GM18517 (cell line): ENCODE measurements around the gene CFAP92.

Experiments used
- ATAC-seq: cut with Tn5 transposase; IDR thresholded peaks from one replicate; pipeline ENCODE4 v1.9.1; 2021; ENCODE audit warnings: mild to moderate bottlenecking, moderate library complexity; ENCODE audit not compliant: unreplicated experiment

Gene CFAP92, protein sequence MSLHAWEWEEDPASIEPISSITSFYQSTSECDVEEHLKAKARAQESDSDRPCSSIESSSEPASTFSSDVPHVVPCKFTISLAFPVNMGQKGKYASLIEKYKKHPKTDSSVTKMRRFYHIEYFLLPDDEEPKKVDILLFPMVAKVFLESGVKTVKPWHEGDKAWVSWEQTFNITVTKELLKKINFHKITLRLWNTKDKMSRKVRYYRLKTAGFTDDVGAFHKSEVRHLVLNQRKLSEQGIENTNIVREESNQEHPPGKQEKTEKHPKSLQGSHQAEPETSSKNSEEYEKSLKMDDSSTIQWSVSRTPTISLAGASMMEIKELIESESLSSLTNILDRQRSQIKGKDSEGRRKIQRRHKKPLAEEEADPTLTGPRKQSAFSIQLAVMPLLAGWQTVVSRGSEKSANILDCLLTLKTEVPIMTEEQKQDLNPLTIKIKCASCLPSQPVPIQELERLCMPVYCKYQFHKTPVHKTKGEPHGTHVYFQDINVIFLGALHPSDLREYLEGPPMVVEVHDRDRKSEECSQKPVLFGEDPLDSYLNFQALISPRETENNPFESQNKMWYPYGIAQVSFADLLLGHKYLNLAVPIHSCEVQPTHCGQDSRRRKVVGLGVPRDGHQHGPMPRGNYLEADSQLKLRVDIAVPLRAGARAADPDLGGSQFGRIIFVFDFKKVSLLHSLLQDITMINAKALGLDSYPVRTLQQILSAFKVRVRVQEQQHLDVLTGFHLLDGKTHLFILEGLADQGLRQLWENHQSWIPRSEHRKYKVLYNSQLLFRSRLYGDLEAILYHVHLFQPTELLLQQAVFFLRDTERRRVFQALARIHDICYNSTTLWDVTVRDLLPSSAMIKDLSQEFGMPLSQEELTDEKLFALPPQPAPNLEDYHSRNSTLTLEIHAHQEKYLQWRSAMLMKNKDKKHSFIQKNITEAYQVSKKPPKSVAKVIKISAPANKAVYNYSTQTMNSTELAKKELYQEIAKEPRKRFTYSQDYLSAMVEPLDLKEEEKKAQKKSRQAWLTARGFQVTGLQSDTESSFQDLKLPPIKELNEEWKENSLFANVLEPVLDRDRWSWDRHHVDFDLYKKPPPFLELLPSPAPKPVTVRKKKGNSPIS

DNA sequence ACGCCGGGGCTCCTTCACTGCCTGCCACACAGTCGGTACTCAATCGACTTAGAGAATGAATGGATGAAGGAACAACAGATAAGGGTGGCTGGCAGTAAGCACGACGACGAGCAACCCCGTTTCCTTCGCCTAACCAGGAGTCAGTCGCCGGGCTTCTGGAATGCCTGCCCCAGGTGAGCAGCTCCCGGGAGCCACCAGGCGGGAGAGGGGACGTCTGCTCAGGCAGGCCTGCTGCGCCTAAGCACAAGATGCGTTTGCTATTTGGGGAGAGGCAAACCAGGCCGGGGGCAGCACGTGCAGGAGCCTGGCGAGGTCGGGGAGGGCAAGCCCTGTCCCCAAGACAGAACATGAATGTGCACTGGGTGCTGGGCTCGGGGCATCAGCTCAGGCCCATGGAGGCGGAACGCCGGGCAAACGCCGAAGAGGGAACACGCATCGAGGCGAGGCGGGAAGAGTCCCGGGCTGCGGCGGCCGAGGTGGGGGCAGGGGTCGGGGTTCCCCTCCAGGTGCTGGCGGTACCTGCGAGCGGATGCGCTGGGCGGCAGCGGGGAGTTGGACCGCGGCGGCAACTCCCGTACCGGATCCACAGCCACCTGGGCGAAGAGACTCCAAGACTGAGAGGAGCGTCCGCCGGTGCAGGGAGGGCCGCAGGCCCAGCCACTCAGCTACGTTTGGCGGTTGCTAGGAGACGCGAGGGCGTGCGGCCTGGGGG lies at the start of gene CFAP92:
Gene CFAP92 (minus strand): TSS at position 616 of the 712 bp plus-strand sequence. CDS start 772 bp downstream, outside the sequence.
- ATAC-seq: peak; percentile 61

DNA sequence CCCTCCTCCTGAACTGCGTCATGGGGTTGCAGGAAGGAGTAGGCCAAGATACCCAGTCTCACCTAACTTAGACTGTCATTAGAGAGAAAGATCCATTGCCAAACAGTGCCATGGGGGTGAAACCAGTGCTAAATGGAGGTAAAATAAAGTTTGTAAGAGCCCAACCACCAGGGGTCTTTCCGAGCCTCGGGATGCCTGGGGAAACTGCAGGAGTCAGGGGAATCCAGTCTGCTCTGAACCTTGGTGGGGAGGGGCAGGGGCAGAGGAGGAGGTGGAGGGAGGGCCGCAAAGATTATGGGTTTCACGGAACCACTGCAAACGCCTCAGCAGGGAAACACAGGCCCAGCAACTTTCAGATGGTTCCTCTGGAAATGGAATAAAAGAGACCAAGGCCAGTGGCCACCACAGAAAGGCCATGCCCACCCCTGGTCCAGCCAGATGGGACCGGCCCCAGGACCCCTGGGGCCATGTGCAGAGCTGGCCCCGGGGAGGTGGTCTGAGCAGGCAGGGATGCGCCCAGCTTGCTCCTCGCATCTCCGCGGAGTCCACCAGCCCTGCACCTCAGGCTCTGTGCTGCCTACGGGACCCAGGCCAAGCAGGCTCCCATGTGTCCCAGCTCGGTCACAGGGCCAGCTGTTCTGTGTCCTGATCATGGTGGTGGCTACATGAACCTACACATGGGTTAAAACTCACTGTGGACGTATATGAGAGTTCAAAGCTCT lies 46.9 kb upstream of the CFAP92 start:
- ATAC-seq: no peak

DNA sequence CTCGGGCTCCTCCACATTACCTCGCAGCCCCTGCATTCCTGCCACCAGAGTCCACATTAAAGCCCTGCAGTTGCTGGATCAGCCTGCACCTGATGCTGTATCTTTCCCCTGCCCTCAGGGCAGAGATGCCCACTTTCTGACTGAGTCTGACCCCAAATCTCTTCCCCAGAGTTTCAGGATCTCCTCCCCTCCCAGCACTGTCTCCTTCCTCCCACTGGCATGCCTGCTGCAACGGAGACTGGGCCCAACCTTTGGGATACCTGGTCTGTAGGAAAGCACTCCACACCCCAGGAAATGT lies 46.1 kb upstream of the CFAP92 start:
- no peak for ATAC-seq

DNA sequence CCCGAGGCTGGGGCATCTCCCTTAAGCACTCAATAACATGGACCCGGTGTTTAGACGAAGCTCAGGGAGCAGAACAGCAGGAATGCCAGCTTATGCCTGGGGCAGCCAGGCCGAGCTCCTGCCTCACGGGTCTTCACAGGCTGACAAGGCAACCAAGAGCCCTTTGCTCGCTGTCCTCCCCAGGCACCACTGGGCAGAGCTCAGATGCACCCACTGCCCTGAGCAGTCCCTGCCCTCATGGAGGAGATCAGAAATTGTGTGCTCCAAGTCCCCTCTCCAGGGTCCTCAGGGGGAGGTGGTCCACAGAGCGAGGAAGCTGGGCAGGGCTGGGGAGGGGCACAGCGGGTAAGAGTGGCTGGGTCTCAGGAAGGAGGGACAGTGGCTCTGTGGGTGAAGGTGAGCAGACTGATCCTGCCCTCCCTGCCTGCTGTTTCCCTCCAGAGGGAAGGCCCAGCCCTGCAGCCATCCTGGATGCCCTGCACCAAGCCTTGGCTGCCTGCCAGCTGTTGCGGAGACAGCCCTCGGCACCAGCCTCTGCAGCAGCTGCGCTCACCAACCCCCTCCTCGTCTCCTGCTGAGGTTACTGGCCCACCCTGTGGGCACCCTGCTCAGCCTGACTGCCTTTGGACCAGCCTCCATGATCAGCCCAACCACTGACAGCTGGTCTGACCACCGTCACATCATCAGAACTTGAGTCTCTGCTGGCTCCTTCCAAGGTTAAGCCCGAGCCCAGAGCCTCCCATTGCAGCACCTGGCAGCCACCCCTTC lies 45.6 kb upstream of the CFAP92 start:
- ATAC-seq: no peak

DNA sequence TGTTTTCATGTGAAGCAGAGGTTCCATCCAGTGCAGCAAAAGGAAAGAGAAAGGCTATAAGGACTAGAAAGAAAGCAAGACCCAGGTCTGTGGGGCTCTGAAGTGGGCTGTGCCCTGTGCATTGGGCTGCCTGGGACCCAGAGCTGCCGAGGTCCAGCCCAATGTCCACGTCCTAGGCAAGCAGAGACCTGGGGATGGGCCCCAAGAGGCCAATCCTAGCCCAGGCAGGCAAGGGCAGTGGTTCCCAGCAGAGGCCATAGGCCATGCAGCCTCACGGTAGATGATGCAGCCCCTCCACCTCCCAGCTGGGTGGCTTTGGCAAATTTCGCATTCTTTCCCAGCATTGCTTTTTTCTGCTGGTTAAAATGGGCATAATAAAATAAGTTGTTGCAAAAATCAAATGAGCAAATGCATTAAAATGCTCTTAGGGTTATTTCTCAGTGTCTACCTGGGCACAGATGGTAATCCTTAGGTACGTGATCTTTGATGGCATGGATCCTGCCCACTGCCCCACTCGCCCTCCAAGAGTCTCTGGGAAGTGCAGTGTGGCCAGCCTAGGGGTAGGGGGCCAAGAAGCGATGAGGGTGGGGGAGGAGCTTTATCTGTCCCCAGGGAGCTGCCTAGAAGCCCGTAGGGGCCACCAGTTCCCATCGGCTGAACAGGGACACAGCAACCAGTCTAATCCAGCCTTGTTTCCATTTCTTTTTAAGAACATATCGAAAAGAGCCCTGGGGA lies 44.4 kb upstream of the CFAP92 start:
- no peak for ATAC-seq

DNA sequence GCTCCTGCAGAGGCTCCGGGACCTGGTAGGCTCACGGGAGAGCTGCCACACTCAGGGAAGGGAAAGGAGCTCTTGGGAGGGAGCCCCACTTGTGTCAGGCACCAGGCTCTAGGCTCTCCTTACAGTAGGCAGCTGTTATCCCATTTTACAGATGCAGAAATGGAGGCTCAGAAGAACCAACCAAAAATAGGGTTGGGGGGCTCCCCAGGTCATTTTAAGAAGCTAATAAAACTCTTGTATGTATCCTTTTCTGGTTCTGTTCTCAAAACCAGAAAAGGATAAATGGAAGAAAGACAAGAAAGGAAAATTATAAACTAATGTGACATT lies 43.2 kb upstream of the CFAP92 start:
- ATAC-seq: no peak

DNA sequence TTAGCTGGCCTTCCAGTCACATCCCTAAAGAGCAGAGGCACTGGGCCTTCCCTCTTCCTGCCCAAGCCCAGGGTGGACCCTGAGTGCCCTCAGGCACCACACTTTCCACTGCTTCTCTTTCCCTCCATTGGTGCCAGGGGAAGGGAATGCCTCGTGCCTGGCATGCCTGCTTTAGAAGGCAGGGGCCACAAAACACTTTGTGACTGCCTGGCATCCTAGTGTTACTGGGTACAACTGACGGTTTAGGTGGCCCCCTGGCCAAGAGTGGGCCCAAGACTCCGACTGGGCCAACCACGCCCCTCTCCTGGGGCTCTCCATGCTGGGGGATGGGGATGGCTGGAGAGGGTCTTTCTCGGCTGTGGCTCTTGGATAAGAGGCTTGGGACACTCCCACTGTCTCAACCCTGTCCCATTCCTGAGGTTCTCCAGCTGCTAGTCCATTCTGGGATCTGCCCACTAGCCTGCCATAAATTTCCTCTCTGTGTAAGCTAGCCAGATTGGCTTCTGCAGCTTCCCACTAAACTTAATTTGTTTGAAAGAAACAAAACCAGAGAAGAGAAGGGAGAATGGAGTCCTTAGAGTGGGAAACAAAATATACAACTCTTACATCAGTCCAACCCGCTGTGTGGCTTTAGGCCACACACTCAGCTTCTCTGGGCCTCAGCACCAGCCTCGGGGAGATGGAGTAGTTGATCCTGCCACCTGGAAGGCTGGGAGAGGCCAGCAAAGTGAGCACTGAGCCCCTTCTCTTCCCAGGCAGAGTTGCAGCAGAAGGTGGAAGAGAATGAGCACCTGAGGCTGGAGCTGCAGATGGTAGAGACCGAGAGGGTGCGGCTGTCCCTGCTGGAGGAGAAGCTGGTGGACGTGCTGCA lies 42.6 kb upstream of the CFAP92 start:
- ATAC-seq: no peak

DNA sequence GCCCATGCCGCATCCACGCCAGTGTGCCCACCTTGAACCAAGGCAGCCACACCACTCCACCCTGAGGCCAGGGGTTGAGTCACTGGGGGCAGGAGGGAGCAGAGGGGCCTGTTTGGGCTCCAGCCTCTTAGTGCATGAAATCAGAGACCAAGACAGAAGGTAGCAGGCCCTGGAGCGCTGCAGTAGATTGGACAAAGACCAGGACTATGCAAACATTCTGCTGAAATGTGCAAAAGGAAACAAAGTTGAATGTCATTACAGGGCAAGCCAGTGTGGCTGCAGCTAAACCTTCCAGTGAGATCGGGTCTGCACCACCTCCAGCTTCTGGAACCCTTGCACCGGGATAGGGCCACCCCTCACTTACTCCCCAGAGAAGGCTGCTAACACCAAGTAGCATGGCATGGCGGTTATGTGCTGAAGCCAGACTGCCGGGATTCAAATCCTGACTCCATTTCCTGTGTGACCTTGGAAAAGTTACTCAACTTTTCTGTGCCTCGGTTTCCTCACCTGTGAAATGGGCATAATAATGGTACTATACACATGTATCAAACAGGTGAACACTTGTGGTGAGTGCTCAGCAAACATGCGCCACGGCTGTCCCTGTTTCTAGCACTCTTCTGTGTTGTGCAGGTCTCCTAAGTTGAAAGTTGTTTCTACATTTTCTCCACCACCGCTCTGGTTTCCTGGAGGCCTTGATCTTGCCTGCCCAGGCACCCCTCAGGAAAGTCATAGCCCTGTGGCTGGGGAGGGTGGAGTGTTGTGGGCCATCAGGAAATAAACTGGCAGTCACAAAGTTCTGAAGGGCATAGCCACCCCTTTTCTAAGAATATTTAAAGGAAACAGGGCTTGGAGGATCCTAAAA lies 41.7 kb upstream of the CFAP92 start:
- no peak for ATAC-seq

DNA sequence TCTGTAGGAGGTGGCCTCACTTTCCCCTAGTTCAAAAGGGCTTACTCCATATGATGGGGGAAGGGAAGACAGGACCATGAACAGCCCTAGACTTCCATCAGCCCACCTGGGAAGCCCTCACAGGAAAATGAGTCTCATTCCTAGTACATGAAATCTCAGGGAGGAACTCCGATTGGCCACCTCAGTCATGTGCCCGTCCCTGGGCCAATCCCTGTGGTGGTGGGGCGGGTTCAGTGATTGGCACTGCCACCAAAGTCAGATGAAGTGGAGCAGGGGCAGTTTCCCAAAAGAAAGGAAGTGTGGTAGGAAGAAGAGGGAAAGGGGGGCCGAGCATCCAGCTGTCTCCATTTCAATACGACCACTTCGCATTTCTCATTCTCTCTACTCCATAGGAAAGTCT lies 40.8 kb upstream of the CFAP92 start:
- ATAC-seq: no peak

DNA sequence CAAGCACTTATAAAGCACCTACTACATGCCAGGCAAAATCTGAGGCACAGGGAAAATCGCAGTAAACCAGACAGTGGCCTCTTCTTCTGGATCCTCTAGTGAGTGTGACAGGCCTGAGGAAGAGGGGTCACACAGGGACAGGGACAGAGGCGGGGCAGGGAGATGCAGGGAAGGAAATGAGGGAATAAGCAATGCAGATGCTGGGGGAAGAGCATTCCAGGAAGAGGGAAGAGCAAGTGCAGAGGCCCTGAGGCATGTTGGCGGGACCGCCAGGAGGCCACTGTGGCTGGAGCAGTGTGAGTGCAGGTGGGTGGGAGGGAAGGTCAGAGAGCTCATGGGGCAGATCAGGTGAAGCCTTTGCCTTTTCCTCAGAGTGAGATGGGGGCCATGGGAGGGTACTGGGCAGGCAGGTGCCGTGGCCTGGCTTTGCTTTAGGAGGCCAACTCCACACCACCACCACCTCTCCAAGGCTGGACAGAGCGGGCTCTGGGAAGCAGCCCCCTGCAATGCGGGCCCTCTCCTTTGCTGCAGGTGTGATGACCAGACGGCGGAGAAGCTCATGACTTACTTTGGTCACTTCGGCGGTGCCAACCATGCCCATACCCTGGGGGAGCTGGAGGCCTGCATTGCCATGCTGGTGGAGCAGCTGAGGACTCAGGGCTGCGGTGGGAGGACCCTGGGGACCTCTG lies 39.9 kb upstream of the CFAP92 start:
- no peak for ATAC-seq

DNA sequence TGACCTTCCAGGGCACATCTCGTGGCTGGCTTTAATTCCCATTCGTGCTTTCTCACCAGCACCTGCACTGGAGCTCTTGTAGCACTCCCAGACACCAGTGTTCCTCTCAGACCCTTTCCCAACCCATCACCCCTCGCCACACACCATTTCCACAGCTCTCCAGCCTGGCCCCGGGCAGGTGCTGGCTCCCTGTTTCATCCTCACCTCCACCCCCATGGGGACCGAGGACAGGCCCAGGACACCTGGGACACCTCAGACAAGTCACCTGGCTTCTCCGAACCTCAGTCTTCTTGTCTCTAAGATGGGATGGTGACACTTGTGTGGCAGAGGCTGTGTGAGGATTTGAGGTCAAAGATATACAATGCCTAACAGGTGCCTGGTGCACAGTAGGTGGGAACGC lies 39.3 kb upstream of the CFAP92 start:
- no peak for ATAC-seq

DNA sequence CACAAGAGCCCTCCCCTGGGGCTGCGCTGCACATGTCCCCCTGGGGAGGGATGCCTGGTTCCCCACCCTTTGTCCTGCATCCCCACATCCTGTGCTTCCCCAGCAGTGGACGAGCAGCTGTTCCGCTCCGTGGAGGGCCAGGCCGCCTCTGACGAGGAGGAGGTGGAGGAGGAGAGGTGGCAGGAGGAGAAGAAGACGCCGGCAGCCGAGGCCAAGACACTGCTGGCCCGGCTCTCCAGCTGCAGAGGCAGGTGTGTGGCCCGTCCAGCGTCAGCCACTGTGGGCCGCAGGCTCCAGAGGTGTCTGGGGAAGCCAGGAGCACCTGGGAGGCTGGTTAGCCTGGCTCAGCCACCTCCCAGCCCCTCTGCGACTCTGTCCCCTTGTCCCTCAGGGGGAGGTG lies 38.8 kb upstream of the CFAP92 start:
- no peak for ATAC-seq

DNA sequence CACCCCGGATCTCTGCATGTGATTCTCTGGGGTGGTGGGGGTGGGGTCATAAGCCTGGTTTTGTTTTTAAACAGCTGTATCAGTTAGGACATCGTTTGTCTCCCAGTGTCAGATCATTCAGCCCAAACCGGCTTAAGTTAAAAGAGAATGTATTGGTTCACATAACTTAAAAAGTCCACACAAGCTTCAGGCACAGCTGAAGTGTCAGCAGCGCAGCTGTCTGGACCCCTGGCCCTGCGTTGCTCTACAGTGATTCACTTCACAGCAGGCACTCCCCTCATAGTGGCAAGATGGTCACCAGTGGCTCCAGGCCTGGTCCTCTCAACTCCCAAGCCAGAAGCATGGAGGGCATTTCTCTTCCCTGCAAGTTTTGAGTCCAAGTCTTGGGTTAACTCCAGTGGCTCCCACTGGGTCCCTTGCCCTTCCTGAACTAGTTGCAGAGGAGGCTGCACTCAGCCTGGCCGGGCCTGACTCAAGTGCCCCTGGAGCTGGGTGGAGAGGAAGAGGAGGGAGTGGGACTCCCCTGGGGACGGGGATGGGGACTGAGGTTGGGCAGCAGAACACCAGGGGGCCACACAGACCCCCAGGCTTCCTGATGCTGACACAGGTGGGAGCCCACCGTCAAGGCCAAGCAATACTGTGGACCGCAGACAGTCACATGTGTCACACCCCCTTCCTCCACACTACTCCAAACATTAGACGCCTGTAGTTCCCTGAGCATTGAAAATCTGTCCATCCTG lies 37.8 kb upstream of the CFAP92 start:
- ATAC-seq: no peak

DNA sequence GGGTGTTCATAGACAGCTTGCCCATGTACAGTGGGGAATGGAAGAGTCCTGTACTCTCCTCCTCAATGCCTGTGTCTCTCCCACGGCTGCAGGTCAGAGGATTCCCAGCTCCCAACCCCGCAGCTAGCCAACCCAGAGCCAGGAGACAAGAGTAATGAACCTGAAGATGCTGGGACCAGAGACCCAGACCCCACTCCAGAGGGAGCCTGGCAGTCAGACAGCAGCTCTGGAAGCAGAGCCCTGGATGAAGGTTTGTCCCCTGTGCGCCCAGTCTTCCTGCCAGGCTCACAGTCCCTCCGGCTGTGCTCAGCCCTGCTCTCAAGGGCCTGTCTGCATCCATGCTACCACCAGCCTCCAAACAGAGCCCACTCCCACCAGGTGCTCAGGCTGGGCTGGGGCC lies 36.7 kb upstream of the CFAP92 start:
- ATAC-seq: no peak

DNA sequence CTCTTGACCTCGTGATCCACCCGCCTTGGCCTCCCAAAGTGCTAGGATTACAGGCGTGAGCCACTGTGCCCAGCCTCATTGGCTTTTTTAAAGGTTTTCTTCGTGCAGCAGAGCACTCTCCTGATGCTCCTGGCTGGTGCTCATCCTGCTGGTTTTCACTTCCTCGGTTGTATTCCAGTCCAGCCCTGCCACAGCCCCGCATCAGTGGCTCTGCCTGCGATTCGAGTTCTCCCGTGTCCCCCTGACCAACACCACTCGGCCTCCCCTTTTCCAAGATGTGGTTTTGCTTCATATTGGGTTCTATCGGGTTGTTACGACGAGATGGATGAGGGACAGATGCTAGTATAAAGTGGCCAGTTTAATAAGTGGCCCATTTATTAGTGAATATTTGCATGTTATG lies 35.0 kb upstream of the CFAP92 start:
- no peak for ATAC-seq

DNA sequence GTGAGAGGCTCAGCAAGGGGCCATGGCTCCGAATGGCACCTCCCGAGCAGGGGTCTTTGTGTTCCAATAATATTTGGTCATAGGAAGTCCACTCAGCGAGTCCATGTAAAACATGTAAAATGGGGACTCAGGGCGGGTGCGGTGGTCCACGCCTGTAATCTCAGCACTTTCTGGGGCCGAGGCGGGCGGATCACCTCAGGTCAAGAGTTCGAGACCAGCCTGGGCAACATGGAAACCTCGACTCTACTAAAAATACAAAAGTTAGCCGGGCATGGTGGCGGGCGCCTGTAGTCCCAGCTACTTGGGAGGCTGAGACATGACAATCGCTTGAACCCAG lies 33.6 kb upstream of the CFAP92 start:
- no peak for ATAC-seq
